Right lung (tissue), 5 donors: ENCODE measurements around the gene MOB2. TPM values are rescaled to one million over a fixed set of nuclear protein-coding genes. Genes with fewer than 3 reads are reported as not detected.

Experiments
- DNase-seq, 2 donors: peaks; one replicate each; pipeline ENCODE4 v3.0.0-alpha.2; 2013
- polyA plus RNA-seq, 5 donors: library from polyadenylated mRNA; unstranded; fragments of 120-200 nt; gene quantifications; one replicate each; pipeline versions ENCODE4 v1.2.1 to v1.2.3, GENCODE V29; 2013; ENCODE audit warnings: inconsistent platforms in 1 of 5, low replicate concordance in 1 of 5; ENCODE audit not compliant: insufficient read length in 5 of 5, insufficient read depth in 1 of 5

MOB2 gene
- polyA plus RNA-seq, 5 donors: 30.7 to 40.5 (median 35.2) TPM

GRCh38 chr11:1458340-1459218 lies 28.0 kb downstream of the MOB2 start:
- peak; percentile 80 to 83 for DNase-seq

- DNase-seq: no peak
Observed at GRCh38 chr11:1457856-1458255, 28.7 kb downstream of the MOB2 start.

- no peak for DNase-seq
Observed at GRCh38 chr11:1457326-1457680, 29.3 kb downstream of the MOB2 start.

GRCh38 chr11:1456596-1457325 lies 29.8 kb downstream of the MOB2 start:
- DNase-seq: no peak

DNA sequence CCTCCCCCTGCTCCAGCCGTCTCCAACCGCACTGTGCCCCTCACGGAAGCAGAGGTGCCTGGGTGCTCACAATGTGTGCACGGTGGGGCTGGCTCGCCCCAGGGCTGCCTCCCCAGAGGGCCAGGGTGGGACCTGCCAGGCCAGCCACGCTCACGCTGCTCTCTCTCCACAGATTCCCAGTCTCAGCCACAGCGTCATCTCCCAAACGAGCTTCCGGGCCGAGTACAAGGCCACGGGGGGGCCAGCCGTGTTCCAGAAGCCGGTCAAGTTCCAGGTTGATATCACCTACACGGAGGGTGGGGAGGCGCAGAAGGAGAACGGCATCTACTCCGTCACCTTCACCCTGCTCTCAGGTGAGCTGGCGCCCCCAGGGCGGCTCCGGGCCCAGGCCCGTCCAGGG lies 30.4 kb downstream of the MOB2 start:
- DNase-seq: no peak

DNA sequence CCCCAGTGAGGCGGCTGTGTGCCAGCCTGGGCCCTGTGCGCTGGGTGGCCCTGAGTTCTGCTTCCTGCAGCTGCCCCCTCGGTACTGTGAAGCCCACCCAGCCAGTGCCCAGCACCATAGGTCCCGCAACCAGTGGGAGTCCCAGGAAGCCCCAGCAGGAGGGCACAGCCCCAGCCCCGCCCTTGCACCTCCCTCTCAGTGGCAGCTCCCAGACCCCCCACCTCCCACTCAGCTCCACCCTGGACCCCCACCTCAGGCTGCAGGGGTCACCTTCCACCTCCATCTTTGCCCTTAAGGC lies 30.9 kb downstream of the MOB2 start:
- no peak for DNase-seq

DNA sequence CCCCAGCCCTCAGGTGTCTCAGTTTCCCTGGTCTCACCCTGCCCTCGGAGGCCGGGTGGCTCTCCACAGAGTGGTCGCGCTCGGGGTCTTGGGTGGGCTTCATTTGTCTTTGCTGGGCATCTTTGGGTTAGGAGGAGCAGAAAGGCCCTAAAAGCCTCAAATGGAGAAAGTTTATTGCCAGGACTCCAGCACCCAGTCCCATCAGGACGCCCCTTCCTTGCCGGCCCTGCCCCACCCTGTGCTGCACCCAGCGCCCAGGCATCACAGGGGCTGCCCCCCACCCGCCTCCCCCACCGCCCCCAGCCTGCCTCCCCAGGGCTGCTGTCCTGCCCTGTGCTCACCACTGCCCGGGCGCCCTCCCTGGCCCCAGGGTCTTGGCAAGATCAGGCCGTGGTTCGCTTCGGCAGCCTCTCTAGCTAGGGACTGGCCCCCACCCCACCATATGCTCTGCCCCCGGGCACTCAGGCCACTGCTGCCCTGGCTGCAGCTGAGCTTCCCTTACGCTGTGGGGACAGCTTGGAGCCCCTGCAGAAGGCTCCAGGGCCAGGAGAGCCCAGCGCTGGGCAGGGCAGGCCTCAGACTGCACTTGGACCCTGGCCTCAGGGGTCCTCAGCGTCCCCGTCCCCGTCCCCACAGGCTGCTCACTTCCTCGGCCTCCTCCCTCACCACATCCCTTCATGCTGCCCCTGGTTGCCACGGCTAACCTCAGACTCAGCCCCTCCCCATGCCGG lies 31.4 kb downstream of the MOB2 start:
- DNase-seq: no peak

GRCh38 chr11:1454576-1454975 lies 32.0 kb downstream of the MOB2 start:
- DNase-seq: no peak

- no peak for DNase-seq
Observed at GRCh38 chr11:1453611-1454034, 33.0 kb downstream of the MOB2 start.

GRCh38 chr11:1452744-1453143 lies 33.8 kb downstream of the MOB2 start:
- DNase-seq: no peak

GRCh38 chr11:1451781-1452470 lies 34.7 kb downstream of the MOB2 start:
- DNase-seq: no peak

- no peak for DNase-seq
Observed at GRCh38 chr11:1450949-1451710, 35.4 kb downstream of the MOB2 start.

- no peak for DNase-seq
Observed at GRCh38 chr11:1450344-1450875, 36.2 kb downstream of the MOB2 start.

DNA sequence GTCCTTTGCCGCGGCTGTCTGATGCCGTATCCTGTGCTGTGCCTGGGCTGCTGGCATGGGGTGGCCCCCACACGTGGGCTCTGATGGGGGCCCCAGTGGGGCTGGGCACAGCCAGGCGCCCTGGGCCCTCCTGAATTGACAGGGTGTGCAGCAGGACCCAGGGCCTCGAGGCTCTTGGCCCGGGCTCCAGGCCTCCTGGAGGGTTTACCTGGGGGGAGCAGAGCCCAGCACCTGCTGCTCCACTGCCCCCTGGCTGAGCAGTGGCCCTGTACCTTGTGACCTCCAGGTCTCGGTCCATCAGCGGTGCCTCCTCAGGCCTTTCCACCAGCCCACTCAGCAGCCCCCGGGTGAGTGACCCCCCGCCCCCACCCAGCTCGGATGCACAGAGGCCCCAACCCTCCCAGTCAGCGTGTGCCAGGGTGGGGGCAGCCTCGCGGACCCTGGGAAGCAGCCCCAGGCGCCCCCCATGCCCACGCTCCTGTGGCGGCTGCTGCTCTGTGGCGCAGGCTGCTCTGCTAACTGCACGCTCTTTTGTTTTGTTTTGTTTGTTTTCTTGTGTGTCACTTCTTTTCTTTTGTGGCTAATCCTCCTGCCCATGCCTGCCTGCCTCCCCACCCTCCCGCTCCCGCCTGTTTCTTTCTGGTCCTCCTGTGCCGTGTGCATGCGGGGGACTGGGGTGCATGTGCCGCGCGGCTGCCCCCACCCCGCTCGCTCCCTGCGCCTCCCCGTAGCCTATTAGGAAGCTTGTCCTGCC lies 36.9 kb downstream of the MOB2 start:
- DNase-seq: no peak

- no peak for DNase-seq
Observed at GRCh38 chr11:1448882-1449281, 37.7 kb downstream of the MOB2 start.

DNA sequence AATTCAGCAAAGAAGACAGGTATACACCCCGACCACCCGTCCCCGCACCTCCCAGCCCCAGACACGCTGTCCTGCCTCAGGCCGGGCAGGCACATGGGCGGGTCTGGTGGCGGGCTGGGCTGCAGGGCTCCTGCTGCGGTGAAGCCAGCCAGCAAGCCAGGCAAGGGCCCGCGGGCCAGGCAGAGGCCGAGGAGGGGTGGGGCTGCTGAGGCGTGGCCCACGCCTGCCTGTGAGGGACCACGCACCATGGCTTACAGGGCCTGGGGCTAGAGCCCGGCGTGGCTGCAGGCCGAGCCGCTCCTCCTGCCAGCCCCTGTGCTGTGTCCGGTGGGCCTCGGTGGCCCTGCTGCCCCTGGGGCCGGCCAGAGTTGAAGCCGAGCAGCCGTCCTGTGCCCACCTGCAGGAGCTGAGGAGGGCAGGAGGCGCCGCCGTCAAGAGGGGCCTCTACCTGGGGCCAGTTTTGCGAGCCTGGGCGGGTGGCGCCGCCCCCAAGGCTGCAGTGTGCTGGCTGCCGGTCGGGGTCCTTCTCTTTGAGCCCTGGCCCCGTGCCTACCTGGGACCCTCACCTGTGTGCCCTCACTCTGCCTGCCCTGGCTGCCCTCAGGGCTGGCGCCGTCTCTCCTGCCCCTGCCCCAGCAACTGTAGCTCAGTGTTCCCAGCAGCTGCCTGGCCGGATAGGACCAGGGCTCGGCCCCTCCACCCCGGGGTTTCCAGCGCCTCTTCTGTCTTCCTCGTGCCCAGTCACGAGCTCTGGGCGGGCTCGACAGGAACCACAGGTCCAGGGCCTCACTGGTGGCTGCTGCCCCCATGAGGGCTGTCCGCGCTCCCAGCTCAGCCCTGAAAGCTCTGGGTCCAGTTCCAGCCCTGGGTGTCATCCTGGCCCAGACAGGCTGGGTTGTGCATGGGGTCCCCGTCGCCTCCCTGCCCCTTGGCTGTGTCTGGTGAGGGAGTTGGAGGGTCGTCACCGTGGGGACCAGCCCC lies 38.4 kb downstream of the MOB2 start:
- no peak for DNase-seq

- DNase-seq: no peak
Observed at GRCh38 chr11:1446623-1447022, 40.0 kb downstream of the MOB2 start.

DNA sequence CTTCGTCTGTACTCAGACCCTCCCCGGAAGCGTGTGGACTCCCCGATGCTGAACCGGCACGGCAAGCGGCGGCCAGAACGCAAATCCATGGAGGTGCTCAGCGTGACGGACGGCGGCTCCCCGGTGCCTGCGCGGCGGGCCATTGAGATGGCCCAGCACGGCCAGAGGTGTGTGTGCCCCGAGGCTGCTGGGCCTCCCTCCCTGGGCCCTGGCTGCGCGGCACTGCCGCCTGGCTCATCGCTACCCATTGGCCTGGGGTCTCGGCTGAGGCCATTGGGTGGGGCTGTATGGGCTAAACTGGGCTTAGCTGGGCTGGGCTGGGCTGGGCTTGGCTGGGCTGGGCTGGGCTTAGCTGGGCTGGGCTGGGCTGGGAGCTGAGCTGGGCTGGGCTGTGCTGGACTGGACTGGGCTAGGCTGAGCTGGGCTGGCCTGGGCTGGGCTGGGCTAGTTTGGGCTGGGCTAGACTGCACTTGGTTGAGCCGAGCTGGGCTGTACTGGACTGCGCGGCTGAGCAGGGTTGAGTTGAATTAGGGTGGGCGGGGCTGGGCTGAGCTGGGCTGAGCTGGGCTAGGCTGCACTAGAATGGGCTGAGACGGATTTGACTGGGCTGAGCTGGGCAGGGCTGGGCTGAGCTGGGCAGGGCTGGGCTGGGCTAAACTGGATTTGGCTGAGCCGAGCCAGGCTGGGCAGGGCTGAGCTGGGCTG lies 40.7 kb downstream of the MOB2 start:
- no peak for DNase-seq
